Esophagus mucosa (tissue), 1 donor: ENCODE measurements around the gene MAPK10. TPM values are rescaled to one million over a fixed set of nuclear protein-coding genes. Genes with fewer than 3 reads are reported as not detected.
A peak's percentile ranks its signal among the peaks of the same experiment; 100 is the strongest.
"Not testable (repeated sequence)": the region's sequence is repeated elsewhere in the genome, so short reads cannot be mapped to it uniquely, and the experiment has no call there.

ENCODE experiments used
- ATAC-seq: fragments of 200-7000 bp; cut with Tn5 transposase; one replicate; pipeline ENCODE4 v1.9.1; 2020
- total RNA-seq: library from RNA; stranded (reverse); gene quantifications from one replicate; pipeline ENCODE4 v1.2.4, GENCODE V29; 2023
- donor health status: DM: yes; HTN: yes; CAD: no.

MAPK10 gene
- total RNA-seq, 1 donor from 2014 or later, result 4.3 TPM

DNA sequence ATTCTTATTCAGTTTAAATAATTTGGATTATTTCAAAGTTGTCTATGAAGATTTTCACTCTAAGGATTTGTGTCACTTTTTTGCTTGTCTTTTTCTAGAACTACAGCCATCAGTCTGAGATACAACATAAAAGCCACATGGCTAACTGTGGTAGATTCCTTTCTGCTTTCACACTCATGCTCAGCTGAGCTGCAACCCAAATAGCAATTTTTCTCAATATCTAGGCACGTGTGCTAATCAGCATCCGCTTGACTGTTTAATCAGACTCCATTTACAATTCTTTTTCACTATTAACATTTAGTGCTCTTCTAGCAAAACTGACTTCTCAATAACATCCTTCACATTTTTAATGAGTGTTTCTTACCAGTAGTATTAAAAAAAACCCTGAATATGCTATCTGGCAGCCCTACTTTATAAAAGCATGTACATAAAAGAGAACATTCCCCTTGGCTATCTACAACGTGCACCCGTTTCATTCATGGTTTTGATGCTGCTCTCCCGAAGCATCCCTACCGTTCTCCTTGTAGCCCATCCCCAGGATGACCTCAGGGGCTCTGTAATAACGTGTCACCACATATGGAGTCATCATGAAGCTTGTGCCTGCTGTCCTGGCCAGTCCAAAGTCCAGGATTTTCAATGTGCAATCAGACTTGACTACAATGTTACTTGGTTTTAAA, 259.2 kb downstream of the MAPK10 start:
- no peak for ATAC-seq

DNA sequence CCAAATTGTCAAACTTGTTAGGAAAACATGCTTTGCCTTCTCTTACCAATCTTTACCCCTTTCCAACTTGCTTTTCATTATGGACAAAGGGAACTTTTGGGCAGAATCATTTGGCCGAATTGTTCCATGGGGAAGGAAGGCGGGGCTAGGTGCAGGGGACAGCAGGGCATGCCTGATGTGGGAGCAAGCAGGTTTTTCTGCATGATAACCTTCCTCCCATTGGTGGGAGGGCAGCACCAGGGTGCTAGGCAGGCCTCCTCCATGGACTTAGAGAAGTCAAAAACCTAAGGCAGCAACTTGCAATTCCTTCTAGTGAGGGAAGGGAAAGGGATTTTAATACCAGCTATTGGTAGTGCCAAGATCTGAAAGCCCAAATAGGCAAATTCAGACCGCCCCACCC, 260.5 kb downstream of the MAPK10 start:
- no peak for ATAC-seq

DNA sequence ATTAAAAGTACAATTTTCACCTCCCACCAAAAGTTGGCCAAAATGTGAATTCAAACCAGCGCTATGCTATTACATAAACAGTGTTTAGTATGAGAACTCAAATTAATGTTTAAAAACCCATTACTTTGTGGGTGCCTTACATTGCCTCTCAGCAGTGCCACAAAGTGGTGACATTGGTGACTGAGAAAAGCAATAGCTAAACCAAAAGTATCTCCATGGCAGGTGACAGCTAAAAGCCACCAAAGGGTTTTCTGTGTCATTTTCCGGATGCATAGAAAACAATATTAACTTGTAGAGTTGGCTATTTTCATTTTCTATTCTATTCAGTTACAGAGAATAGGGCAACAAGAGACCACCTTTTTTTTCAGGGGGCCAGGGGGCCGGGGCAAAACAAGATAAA, 261.2 kb downstream of the MAPK10 start:
- ATAC-seq, result no peak

DNA sequence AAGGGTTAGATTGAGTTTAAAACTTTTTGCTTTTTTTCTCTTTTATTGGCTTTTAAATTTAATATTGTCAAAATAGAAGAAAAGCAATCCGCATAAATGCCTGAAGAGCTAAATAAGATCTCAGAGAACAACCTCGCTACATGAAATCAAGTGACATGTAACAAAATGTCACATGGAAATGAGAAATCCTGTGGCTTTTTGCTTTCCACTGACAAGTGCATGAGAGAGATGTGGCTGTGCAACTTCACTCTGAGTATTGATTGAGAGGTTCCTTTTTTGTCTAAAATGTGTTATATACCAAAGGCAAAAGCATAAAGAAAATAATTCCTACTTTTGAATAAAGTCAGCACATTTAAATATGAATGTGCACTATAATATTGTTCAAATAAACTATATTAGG, 263.5 kb downstream of the MAPK10 start:
- ATAC-seq, result no peak

DNA sequence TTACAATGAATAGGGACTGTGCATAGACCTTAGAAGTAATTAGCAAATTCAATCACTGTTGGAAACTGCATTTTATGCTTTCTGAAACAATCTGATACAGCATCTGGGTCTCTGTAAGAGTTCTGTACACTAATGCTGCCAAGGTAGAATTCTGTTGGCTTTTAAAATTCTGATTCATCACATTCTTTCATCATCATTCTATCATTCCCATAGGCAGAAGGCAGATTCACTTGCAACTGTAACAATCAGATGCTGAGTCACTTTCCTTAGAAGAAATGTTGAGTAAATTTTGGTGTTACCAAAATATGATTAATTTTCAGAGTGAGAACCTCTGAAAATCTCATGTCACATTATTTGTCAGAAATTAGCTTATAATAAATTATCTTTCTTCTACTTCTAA, 267.2 kb downstream of the MAPK10 start:
- peak; percentile 49 for ATAC-seq

DNA sequence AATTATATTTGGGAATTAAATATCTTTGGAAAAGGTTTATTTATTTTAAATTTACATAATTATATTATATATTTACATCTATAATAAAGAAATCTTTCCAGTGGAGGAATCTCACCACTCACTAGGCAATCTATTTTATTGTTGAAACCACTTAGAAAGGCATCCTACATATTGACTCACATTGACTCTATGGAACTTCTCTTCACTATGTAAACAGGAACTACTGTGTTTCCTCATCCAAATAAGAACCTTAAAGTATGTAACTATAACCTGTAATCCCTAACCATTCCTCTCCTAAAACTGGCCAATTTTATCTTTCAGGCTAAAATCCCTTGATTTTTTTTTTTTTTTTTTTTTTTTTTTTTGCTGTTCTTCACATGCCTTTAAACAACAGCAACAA, 268.7 kb downstream of the MAPK10 start:
- no peak for ATAC-seq

DNA sequence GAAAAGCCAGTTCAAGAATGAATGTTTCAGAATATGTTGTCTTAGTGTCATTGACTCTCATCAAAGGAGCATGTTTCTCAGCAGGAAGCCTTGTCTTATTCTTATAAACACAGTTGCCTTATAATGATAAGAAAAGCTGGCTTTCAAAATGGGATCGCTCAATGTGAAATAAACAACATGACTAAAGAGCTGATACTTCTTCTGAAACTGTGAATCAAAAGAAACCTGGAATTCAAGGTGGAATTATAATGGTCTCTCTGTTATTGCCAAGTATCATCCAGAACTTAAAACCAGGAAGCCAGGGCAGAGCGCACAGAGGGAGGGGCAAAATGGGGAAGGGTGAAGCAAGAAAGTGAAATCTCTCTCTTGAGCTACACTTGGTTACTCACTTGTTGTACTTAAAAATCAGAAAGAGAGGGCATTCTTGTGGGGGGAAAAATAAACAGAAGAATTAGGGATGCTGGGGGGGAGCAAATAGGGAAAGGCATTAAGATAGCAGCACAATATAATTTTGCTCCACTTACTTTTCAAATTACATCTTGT, 270.0 kb downstream of the MAPK10 start:
- ATAC-seq, result no peak

DNA sequence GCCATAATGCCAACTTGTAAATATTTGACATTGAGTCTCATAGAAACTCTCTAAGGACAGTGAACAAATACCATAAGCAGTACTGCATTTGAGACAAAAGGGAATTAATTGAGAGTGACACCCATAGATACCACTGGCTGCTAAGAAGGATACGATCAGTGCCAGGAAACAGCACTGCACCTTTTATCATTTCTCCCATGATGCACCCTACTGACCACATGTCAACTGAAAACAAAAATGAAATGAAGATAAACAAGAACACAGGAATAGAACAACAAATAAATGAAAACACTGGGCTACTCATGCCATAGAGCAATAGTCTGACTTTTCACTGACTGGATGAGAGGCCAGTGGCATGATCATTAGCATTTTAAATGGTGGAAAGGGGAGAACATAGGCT, 270.8 kb downstream of the MAPK10 start:
- no peak for ATAC-seq

DNA sequence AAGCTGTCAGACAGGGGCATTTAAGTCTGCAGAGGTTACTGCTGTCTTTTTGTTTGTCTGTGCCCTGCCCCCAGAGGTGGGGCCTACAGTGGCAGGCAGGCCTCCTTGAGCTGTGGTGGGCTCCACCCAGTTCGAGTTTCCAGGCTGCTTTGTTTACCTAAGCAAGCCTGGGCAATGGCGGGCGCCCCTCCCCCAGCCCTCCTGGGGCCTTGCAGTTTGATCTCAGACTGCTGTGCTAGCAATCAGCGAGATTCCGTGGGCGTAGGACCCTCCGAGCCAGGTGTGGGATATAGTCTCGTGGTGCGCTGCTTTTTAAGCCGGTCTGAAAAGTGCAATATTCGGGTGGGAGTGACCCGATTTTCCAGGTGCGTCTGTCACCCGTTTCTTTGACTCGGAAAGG, 284.1 kb downstream of the MAPK10 start:
- ATAC-seq, result not testable (repeated sequence)

DNA sequence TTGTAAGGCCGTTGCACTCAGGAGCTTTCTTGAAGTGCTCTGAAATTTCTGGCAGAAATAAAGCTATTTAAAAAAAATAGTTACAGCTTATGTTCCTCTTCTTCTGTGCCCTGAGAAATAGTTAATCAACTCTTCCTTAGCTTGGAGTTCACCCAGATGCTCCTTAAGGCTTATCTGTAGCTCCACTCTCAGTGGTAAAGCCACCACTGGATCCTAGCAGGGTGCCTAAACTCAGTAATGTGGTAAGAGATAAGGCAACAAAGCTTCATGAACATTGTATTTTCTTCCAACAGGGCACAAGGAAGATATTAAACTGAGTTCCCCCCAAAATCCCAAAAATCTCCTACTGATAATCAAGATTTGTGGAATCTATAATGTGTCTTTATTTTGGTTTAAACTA, 299.5 kb downstream of the MAPK10 start:
- no peak for ATAC-seq

DNA sequence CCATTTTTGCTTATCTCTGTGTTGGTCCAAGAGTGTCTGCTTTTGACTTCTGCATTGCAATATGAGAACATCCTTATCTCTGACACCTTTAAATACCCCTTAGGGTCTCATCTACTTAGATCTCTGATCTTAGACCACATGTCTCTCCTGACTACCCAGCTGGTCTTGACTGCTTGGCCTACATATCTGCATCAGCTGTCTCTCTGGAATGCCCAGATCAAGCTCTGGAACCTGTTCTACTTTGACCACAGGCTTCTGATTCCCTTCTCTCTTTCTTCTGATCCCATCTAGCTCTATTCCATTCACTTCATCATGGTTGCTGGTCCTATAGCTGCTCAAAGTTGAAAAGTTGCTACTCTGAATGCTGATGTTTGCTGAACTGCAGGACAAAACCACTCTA, 301.2 kb downstream of the MAPK10 start:
- no peak for ATAC-seq

DNA sequence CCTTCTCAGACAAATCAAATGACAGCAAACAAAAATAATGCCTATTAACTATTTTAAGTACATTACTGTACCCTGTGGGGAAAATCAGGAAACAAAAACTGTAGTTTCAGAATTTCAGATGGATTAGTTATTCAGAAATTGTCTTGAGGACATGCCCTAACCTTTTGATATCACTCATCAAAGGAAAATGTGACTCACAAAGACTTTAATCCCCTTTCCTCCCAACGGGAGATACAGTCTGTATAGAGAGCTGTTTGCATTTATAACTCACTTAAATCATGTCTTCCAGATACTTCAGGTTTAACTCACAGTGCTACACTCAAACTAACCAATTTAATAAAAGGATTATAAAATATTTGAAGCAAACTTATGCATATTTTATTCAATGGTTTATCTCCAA, 304.0 kb downstream of the MAPK10 start:
- peak; percentile 84 for ATAC-seq

DNA sequence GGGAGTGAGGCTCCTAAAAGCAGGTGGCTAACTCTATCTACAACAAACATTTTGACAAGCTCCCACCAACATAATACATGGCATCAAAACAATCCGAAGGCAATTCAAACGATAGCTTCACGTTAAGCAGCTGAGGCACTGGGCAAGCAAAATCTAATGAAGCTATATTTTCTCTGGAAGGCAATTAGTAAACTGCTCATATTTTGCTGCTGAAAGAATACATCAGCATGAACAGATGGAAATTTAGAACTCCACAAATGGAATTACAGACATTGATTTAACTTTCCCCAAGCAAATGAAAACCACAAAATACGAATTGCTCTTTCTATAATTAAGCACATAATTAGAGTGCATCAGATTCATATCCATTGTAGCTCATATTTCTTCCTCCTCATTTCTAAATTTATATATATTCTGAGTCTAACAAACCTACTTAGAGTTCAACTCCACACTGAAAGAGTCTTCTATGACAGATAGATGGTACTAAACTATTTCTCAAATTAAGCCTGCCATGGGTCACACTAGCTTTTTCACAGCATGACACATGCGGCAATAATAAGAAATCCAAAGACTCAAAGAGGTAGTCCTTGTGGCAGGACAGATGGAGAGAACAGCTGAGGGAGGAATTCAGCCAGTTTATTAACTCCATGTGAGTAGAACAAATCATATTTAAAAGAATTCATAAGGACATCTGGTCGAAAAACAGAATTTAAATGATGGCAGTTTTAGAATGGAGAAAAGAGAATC, 305.4 kb downstream of the MAPK10 start:
- ATAC-seq, result no peak

DNA sequence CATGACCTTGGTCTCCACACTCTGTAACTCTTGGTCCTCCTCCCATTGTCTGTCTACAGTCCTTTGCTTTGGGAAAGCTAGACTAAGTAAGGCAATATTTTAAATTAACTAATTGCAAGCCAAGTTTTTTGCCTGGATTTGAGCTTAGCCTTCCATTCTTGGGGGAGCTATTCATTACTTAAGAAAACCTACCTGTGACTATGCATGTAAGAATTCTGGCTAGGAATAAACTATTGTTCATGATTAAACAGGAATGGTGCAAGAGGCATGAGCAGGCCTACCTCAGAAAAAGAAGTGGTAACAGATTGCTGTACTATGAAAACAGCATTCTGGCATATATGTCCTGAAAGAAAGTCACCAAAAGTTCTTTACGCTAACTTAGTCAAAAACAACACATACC, 309.4 kb downstream of the MAPK10 start:
- ATAC-seq, result no peak

DNA sequence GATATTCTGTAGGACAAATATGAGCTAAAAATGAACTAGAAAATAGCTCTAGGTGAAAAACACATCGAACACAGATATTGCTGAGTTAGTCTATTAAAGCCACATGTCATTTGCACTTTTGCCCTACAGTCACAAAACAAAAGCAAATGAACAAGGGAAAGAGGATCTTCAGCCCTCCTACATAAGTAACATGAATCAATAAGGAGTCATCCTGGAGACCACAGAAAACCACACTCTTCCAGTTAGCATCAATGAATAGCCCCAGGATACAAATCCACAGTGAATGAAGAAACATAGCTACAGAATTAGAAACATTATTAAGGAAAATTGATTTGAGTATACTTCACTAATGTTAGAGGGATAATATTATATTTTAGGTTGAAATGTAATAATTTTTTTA, 311.4 kb downstream of the MAPK10 start:
- ATAC-seq, result no peak

DNA sequence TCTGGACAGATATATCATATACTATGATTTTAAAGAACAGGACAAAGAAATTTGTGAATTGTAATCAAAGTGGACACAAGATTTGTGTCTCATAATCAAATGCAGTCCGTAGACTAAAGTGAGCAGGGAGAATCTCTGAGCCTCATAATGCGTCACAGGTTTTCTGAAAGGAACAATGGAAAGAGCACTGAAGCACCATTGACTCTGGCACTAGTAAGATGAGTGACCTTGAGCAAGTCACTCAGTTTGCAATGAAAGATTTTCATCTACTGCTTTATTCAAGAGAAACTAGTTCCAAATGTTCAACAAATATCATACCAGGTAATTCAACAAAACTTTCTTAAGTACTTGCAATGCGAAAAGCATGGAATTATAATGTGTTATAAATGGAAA, 315.3 kb downstream of the MAPK10 start:
- no peak for ATAC-seq

DNA sequence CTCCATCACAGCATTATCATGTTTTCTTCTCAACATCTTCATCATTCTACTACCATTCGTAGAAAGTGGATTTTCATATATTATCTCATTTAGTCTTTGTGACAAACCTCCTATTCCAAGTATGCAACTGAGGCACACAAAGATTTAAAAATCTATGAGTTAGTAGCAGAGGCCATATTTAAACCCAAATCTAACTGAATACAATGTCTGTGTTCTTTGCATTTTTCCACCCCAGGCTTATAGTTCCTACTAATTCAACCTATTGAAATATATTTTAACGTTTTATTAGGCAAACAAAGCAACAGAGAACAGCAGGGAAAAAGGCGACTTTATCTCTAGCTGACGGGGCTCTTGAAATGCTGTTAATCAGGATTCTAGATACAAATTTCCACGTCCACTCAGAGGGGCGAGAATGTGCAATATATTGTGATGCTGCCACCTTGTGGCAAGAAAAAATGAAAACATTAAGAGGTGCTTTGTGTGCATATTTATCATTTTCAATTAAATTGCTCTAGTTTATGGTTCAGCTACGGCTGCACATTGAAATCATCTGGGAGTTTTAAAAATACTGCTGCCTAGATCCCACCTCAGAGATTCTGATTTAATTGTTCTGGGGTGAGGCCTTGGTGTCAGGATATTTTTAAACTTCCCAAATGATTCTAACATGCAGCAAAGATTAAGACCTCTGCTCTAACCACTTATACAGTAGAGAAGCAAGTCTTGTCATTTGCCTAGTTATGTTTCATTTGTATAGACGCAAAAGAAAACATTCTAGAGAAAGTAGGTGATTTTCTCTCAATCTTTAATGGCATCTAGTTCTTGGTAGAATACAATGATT, 315.9 kb downstream of the MAPK10 start:
- ATAC-seq, result no peak

DNA sequence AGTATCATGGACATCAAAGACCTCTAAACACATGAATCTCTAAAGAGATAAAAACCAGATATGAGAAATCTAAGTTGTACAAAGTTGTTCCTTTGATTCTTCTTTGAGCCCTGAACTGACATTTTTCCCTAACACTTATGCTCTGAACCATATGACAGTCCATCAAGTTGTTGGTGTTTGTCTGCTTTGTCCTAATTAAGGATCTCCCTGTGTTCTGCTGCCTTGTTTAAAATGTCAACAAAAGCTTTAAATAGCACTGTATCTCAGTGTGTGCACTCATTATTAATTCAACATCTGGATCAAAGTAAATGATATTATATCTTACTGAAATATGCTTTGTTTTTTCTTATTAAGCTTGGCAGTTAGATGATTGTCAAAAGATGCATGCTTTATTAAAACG, 321.8 kb downstream of the MAPK10 start:
- ATAC-seq, result no peak

DNA sequence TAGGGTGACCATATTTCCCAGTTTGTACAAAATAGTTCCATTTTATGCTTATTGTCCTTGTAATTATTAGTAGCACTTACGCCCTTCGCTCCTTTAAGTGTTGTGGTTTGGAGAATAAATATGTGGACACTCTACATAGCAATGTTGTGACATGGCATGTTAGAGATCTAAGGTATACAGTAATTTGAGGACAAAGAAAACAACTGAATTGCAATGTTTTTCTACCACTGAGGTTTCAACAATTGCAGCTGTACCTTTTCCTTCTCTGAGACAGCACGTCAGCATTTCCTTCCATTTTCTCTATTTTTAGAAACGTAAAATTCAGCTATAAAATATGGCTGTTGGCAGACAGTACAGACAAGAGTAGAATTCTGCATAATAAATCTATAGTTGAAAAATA, 323.1 kb downstream of the MAPK10 start:
- ATAC-seq, result no peak

DNA sequence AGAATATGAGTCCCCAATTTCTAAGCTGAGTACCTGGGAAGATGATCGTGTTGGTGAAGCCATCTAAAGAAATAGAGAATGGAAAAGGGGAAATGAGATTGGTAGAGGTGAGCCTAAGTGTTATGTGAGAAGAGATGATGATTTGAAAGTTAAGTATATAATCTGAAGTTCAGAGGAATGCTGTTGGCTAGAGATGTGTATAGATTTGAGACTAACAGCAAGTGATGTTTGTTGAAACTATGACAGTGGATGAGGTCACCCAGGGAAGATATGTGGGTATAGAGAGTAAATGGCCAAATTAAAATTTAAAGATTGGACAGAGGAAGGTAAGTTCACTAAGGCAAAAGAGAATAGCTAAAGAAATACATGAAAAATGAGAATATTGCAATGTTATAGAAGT, 324.2 kb downstream of the MAPK10 start:
- ATAC-seq, result no peak

DNA sequence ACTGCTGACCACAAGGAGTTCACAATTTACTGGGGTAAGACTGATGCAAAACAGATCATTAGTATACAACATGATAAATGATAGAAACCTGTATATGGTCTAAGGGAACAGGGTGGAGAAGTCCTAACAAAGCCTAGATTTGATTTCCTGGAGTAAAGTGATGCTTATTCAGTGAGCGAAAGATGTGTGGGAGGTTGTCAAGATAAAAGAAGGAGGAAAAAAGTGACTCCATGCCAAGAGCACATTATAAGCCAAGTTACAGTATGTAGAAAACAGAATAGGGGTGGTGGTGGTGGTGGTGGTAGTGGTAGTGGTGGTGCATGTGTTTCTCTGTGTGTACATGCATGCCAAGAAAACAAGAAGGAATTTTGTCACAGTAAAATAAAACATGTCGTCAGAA, 325.2 kb downstream of the MAPK10 start:
- ATAC-seq, result no peak

DNA sequence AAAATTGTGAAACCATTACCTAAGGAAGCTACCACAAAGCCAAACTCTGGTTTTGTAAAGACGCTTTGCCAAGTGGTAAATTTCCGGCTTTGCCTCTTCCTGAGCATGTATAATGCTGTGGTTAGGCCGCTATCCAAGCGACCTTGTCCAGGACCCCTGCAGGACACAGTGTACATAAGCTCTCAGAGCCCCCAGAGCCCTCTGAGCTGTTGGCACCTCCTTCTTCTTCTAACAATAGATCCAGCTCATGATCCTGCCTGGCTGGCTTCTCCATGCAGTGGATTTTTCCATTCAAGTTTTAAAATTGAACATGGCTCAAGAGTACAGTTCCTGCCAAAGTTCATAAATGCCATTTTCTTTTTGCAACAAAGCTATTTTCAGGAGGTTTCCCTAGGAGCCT, 326.7 kb downstream of the MAPK10 start:
- ATAC-seq, result peak; percentile 64

DNA sequence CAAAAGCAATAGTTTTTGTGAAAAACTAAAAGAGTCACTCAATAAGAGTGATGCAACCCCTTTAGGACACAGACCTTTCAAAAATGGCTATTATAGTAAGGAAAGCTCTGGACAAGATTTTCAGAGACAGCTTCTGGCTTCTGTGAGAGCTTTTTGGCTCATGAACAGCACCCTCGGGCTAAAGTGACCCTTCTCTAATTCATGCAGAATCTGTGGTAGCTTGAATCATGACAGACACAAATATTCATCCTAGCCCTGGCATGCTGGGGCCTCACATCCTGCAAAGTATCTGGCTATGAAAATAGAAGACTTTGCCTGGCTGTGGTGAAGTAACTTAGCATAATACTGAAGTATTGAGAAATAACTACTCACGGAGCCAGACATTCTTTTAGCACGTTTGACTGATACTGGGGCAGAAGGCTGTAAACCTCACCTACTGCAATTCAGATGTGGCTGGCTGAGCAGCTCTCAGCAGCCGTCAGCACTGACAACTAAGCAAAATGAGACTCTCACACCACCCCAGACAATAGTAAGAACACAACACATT, 327.3 kb downstream of the MAPK10 start:
- peak; percentile 87 for ATAC-seq
